DMS153 (cell line): Measurements from ENCODE around the gene YTHDF1.

ENCODE experiments used
- DNase-seq: peaks from one replicate; lab custom pipeline; 2025; lab: John Stamatoyannopoulos, UW

Gene YTHDF1

DNA sequence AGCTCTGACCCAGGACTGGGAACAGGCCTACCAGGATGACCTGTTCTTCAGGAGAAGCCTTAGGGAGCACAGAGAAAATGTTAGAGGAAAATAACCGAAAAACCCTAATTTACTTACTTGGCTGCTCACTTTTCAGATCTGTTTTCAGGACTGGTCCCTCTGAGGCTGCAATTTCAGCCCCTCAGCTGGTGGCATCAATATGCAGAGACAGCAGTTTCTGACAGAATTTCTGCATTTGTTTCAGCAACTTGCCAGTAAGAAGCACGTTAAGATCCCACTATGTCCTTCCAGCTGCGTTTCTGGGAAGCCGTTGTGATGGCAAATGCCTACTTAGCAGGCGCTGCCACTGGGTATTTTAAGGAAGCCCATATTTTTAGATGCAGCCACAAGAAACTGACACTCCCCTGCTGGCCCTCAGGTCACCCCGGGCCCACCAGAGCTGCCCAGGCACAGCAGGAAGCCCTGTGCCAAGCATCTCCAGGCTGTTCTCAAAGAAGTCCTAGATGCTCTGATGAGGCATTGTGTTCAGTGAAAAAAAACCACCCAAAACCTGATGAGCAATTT lies 7.5 kb downstream of the YTHDF1 start:
- DNase-seq = no peak

DNA sequence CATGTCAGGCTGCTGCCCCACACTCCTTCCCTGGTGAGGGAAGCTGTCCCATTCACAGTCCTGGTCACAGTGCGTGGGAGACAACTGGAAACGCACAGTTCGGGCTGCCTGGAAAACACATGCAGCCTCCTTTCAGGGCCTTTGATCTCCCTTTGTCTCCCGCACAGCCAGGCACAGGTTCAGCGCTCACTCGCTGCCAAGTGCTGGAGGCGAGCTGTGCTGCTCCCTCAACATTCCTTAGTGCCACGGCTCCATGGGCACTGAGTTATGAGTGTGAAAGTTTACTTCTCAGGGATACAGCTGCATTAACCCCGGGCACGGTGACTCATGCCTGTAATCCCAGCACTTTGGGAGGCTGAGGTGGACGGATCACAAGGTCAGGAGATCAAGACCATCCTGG lies 9.1 kb downstream of the YTHDF1 start:
- DNase-seq = no peak

DNA sequence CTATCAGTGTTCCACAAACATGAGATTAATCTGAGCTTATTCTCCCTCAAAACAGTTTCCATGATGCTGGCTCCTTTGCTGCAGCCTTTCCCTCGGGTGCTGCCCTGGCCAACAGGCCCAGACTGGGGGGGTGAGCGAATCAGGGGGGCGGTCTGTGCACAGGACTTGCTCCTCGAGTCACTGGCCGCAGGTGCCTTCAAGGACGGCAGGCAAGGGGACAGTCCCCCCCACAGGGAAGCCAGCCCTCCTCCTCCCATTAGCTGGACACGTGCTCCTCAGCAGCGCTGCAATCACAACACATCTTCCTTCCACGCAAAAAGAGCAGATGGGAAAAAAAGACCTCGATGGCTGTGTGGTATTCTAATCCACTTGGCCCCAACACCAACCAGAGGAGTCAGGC lies 10.0 kb downstream of the YTHDF1 start:
- DNase-seq = no peak

DNA sequence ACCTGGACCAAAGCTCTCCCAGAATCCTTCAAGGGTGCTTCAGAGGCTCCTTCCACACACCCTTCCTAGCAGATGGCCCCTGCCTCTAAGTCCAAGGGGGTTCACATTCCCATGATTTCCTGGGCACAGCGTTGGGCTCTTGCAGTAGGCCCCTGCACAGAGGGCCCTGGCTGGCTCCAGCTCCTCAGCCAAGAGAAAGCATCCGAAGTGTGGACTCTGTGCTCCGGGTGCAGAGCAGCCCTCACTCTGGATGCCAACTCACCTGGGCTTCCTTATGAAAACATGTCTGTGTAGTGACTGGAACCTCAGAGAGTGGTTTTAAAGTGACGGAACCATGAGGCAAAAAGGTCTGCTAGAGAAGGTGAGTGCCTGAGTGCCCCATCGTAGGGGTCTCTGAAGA lies 11.6 kb downstream of the YTHDF1 start:
- no peak for DNase-seq

DNA sequence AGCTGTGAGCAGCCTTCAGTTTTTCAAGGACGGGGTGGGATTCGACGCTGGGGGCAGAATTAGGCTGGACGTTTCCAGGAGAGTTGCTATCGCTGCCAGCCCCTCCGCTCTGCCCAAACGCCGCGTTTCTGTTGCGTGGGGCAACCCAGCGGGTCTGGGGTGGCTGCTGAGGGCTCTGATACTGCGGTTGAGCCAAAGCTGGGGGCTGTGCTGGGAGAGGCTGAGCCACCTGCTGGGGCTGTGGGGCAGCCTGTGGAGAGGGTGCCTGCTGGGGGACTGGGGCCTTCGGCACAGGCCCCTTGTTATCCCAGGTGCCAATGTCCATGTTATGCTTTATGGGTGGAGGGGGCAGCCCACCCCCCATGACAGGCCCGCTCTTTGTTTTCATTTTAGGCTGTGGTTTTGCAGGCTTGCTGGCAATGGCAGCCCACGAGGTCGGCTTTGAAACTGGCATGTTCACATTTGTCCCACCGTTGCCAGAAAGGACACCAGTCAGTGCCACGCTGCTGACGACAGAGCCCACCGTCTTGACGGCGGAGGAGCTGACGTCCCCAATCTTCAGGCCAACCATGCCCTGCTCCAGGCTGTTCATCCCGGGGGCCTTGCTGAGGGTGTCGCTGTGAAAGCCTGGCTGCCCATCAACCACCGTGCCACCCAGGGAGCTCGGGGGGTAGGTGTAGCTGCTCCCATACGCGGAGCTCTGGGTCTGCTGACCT lies 13.0 kb downstream of the YTHDF1 start:
- no peak for DNase-seq

DNA sequence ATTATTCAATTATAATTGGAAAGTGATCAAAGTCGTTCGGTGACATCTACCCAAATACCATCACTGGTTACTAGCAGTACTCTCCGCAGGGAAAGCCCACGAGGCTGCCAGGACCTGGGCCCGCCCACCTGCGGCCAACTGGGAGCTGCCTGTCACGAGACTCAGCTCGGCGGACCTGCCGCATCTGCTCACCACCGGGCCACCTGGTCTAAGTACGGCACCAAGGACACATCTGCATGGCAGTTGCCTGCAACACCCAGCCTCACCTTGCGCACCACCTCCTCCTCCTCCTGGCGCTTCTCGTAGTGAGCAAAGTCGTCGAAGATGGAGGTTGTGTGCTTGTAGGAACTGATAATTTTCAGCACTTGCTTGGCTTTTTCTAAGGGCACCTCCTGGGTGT lies 13.9 kb downstream of the YTHDF1 start:
- DNase-seq = no peak

DNA sequence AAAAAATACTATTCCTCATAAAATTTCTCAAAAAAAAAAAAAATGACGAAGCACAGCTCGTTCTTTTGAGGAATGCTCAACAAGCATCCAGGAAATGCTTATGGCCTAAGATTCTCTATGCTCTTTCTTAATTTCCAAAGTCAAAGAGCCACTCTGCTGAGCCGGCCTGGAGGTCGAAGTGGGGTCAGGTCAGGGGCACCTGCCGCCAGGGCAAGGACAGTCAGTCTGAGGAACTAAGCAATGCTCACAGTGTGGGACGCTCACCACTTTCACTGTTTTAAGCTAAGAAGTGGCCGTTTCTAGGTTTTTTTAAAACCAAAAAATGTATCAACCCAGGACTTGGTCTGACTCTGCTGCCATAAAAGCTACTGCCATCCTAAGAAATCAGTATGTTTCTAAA lies 17.3 kb downstream of the YTHDF1 start:
- DNase-seq = no peak

DNA sequence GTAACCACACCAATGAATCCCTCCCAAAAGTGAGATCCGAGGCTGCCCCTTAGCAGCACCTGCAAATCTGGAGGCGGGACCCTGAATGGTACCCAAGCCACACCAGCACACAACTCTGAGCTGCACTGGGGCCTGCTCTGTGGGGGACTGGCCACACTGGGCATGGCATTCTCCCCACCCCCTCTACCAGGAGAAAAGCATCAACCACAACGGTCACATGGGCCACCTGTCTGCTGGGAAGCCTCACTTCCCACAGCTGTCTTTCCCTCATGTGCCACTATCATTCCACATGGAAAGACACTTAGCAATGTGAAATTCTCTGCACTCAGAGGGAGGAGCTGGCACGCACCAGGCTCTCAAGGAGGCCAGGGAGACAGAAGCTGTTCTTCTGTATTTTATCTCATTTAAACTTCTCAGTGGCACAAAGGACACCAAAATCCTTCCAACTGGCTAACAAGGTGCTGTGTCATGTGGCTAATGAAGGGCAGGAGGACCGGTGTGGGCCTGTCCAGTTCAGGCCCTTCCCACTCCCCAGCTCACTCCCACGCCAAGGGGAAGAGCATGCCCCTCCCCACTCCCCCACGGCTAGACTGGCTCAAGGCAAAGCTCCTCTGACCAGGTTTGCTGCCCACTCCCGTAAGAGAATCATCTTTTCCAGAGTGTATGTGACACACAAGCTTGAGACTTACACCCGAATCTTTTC lies 19.0 kb downstream of the YTHDF1 start:
- DNase-seq = no peak

DNA sequence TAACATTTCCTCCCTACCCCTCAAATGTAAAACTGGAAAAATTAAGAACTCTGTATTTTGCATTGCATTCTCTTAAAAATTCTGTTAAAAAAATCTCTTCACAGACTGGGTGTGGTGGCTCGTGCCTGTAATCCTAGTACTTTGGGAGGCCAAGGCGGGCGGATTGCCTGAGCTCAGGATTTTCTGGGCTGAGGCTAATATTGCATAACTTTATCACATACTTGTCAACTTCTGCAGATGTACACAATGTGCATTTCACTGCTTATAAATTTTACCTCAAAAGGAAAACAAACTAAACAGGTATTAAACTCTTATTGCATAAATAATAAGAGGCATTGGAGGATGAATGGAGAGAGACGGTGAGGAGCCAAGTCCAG lies 21.1 kb downstream of the YTHDF1 start:
- DNase-seq = no peak

DNA sequence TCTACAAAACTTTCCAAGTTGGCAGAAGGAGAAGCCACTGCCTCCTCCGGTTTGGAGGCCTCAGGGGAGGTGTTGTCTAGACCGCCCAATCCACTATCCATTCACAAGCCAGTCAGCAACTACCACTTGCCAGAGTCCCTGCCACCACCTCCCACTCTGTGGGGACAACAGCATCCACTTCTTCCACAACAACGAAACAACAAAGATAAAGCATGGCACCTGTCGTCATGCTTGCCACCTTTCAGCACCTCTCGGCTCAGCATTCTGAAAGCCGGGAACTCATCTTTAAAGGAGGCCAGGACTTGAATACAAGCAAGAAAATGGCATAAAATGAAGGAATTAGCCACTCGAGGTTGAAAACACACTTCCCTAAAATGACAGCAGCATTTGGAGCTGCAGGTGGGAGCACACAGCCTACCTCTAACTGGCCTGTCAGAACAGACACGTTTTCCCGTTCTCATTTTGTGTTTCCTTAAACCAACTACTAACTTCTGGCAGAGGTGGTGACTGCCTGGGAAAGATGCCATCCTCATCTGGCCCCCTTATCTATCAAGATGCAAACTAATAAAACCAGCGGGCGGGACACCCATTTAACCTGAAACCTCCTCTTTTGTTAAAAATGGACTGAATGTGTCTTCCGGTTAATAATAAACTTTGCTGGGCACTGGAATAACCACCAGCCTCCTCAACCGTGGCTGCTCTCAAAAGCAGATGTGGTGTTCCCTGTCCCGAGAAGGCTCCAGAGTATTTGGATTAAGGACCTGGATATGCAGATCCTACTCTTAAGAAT lies 21.7 kb downstream of the YTHDF1 start:
- no peak for DNase-seq

DNA sequence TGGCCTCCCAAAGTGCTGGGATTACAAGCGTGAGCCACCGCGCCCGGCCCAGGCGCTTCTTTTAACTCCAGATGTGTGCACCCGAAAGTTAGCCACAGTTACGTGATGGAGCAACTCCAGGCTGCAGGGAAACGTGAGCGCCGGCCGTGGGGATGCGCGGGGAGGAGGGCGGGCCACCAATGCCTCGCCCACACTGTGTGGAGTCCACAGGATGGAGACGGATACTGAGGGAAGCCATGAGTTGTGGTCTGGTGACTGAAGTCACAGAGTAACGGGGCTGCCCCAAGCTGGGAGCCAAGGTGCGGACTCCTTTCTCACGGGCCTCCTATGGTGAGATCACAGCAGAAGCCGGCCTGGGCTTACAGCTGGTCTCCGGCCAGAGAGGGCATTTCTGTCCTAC lies 23.2 kb downstream of the YTHDF1 start:
- no peak for DNase-seq

DNA sequence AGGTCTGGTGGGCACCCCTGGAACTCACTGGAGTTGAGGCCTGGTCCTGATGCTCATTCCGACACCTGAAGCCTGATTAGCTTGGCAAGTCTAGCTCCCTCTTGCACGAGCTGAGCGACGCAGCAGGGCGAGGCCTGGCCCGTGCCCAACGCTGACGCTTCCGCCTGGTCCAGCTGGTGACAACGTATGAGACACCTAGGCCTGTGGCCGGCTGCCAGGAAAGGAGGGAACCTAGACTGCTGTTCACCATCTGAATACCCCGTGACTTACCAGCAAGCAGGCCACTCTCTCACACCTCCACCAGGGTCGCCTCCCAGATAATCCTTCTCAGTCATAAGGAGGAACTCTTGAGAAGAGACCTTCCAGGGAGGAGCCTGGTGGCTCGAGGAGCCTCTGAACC lies 24.5 kb downstream of the YTHDF1 start:
- peak; percentile 95 for DNase-seq

DNA sequence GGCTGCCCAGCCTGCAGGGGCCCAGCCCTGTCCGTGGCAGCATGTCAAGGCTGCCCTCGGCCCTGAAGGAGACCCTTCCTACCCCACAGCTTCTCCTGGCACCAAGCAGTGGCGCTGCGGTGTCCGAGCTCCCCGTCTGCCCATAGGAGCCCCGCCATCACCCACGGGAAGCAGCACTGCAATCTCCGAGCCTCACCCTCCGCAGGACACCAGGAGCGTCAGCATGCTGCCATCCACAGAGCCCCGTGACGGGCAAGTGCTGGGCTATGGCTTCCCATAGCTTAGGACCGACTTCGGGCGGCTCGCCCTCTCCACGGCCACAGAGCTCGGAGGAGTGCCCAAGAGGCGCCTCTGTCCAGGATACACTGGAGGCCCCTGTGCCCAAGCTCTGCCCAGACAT lies 25.1 kb downstream of the YTHDF1 start:
- no peak for DNase-seq

DNA sequence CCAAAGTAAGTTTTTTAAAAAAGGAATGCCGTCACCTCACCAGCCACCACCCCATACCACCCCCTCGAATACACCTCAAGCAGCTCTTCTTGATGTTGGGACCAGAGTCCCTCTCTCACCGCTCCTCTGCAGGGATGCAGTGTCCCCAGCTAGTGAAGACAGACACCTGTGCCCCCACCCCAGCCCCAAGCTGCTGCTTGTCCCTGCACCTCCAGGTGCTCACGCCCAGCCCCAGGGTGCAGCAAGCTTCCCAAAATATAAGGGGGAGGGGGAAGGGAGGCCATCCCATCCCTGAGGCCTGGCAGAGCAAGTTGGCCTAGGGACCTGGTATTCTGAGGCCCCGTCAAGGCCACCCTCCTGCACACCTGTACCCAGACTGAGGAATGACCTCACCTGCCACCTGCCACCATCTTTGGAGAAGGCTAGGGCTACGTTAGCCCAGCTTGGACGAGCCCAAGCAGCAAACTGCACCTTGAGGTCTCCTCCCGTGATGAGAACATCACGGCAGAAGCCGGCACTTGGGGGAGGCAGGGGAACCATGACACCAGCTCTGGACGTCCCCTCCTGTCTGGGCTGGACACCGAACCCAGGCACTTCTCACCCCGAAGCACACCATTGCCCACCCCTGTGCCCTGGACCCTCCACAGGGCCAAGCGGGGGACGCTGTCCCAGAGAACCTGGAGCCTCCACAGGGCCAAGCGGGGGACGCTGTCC lies 25.9 kb downstream of the YTHDF1 start:
- DNase-seq = no peak

DNA sequence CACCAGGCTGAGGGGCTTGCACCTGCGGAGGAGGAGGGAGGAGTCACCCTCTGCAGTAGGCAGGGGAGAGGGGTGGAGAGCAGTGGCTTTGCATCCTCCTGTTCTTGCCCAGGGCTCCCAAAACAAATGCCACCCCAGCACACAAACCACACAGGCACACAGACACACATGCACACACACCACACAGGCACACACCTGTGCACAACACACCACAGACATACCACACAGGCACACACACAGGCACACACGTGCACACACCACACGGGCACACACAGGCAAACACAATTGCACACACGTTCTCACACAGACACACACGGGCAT lies 26.6 kb downstream of the YTHDF1 start:
- no peak for DNase-seq

DNA sequence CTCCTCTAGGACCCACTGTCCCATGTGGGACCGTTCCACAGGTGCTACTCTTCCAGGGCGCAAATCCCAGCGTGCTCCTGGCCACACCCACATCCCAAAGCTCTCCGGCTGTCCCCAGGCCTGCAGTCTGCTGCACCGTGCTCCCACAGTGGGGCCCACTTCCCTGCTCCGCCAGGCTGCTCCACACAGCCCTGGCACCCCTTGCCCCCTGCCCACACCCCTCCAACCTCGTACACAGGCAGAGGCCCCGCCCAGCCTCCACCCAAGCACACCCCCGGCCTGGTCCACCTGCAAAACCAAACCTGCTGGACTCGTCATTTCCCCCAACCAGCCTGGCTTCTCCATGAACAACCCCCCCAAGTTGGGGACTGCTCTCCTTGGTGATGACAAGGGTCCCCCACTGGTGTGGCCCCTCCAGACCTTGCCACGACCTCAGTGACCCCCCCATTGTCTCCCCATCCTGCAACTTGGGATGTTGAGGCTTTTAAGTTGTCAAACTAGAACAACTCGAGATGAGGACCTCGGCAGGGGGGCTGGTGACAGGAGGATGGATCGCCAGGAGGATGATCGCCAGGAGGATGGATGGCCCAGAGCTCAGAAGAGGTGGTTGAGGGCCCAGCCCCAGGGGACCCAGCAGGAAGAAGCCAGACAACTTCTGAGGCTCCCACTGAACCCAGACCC lies 27.1 kb downstream of the YTHDF1 start:
- DNase-seq = no peak

DNA sequence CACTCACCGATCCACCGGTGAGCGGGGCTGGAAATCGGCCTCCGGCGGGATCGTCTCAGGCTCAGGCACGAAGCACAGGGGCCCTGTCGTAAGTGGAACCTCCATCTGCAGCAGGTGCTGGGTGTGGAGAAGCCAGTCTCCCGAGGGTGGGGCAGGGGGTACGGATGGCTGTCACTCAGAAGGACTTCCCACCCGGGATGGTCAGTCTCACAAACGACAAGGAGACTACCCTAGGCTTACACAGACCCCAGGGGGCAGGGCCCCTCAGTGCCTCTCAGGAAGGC lies 27.8 kb downstream of the YTHDF1 start:
- no peak for DNase-seq

DNA sequence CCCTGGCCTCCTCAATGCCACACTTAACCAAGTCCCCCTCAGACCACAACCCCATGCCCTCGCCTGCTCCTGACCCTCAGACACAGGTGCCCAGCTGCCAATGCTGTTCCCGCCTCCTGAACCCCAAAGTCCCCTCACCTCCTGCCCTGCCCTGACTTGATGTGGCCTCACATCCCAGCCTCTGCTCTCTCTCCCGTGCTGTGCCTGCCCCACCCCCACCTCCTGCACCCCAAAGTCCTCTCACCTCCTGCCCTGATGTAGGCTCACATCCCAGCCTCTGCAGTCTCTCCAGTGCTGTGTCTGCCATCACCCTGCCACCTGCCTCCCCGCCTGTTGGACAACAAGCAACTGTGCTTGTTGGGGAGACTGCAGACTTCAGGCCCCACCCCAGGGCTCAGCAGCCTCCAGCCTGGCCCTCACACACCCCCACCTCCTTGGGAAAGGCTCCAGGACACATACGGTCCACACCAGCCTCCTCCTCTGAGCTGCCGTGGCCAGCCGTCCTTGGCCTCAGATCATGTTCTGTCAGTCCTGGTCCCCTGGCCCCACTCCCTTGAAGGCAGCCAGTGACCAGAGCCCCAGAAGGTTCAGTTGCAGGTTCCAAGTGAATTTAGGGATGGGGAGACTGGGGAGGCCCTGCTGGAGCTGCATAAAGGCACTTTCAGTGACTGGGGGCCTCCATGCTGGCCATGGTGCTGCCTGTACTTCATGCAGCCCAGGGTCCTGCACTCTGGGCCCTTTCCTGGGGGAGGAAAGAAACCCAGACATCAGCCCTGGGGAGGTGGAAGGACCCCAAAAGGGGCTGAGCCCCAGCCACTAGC lies 28.4 kb downstream of the YTHDF1 start:
- no peak for DNase-seq

DNA sequence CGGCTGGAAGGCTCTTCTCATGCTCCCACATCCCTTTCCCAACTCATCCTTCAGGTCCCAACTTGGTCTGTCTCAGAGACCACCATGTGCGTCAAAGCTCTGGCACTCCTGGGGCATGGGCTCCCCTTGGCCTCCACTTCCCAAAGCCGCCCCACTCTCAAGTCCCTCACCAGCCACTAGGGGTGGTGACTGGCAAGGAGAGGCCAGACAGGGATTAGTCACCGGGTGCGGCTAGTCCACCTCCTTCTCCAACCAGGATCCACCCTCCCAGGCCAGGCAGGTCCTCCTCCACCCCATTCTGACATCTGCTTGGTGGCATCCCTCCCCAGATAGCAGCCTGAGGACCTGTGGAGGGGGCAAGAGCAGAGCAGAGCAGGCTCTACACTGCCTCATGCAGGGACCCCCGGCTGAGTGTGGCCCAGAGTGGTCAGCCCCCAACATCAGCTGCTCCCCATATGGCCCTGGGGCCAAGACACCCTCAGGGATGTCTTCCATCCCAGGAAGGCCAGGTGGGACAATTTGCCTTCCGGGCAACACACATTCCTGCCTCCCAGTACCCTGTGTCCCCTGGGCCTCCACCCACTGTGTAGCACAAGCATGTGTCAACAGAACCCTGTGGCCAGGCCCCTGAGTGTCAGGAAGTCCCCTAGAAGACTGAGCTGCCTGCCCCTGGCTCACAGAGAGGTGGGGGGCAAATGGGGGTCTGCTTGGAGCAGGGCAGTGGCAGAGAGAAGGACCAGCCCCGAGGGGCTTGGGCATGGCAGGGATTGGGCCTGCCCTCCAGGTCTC lies 29.2 kb downstream of the YTHDF1 start:
- no peak for DNase-seq

DNA sequence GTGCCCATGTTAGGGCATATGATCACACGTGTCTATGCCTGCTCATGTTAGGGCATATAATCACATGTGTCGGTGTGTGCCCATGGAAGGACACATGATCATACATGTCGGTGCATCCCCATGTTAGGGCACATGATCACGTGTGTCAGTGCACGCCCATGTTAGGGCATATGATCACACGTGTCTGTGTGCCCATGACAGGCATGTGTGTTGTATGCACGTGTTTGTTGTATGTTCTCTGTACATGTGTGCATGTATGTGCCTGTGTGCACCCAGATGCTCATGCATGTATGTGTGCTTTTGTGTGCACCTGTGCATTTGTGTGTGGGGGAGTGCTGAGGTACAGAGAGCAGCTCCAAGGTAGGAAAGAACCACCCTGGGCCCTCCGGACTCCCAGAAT lies 29.8 kb downstream of the YTHDF1 start:
- no peak for DNase-seq
